Stomach (tissue), 4 donors: Measurements from ENCODE around the gene CPNE9.

Experiments
- CTCF ChIP-seq, 7 experiments: fragments of 450-650 bp in 4 of 7; fragments of 200-600 bp in 3 of 7; sonication (generic) in 3 of 7; IDR thresholded peaks; one replicate each; pipeline ENCODE4 v1.5.1; 2016 to 2019; ENCODE audit warnings: antibody characterized with exemption in 7 of 7, control low read depth in 2 of 7, mild to moderate bottlenecking in 1 of 7
- EP300 ChIP-seq: sonication (generic); formaldehyde crosslinking; IDR thresholded peaks from one replicate; pipeline ENCODE4 v1.6.1; 2017; ENCODE audit warnings: antibody characterized with exemption
- POLR2A ChIP-seq, 4 donors: fragments of 450-650 bp; IDR thresholded peaks; one replicate each; pipeline ENCODE4 v1.6.1; 2016; ENCODE audit warnings: antibody characterized with exemption in 4 of 4, control low read depth in 2 of 4, mild to moderate bottlenecking in 1 of 4, moderate library complexity in 1 of 4

GRCh38 chr3:9669720-9670432, 33.8 kb upstream of the CPNE9 start:
- TF ChIP-seq POLR2A (IDR thresholded peaks at IDR 0.05): no peak
- no peak for TF ChIP-seq CTCF (IDR thresholded peaks at IDR 0.05)
- TF ChIP-seq EP300: no peak
